OCI-LY3 (cell line): ENCODE results near the gene SLC50A1.

Source experiments
- CTCF ChIP-seq: fragments of 200-600, 300-600 bp; sonication (generic); IDR thresholded peaks from 2 replicates; pipeline ENCODE4 v1.5.1; 2014; ENCODE audit warnings: antibody characterized with exemption, low read length, low read depth
- EZH2phosphoT487 ChIP-seq: fragments of 200-600 bp; shearing (Covaris generic); IDR thresholded peaks from 2 replicates; pipeline ENCODE4 v1.6.1; 2018; ENCODE audit warnings: antibody characterized with exemption, mixed run types, low read depth

GRCh38 chr1:155186794-155187455 lies 51.3 kb downstream of the SLC50A1 start:
- TF ChIP-seq CTCF (no peak), EZH2phosphoT487 (no peak)
